HEK293 (cell line): ENCODE data around the gene FSTL5.

Source experiments
- CTCF ChIA-PET: fragments of 350-600 bp; formaldehyde crosslinking; extraction: SDS; loops from one replicate; lab custom pipeline; 2021; ENCODE audit warnings: antibody characterized with exemption; lab: Yijun Ruan, JAX
- POLR2A ChIA-PET: fragments of 300-600 bp; formaldehyde crosslinking; extraction: SDS; loops from one replicate; lab custom pipeline; 2020; ENCODE audit warnings: antibody characterized with exemption, inconsistent platforms; lab: Yijun Ruan, JAX
- H3K27ac ChIP-seq: fragments of 200-500 bp; sonication (Bioruptor generic); 2 replicates; pipeline ENCODE4 v1.5.1; 2014; ENCODE audit warnings: low read depth, low read length, control low read depth, inconsistent platforms; ENCODE audit errors: extremely low read depth
- H3K36me3 ChIP-seq, 2 experiments: fragments of 200-500 bp in 1 of 2; sonication (Bioruptor generic) in 1 of 2; 1 replicate in 1 of 2; 2 replicates in 1 of 2; pipeline ENCODE4 v1.5.1; 2014 to 2017; ENCODE audit warnings: inconsistent platforms in 2 of 2, low read length in 2 of 2; ENCODE audit not compliant: control insufficient read depth in 2 of 2, insufficient read depth in 1 of 2
- H3K4me1 ChIP-seq: fragments of 200-500 bp; sonication (Bioruptor generic); 2 replicates; pipeline ENCODE4 v1.5.1; 2014; ENCODE audit warnings: mild to moderate bottlenecking, low read length, inconsistent platforms; ENCODE audit not compliant: control insufficient read depth, insufficient read depth
- H3K4me3 ChIP-seq: 2 replicates; pipeline ENCODE4 v1.5.1; 2011; ENCODE audit warnings: low read depth, mild to moderate bottlenecking, control low read depth, low read length, moderate library complexity
- H3K9me3 ChIP-seq: fragments of 200-500 bp; sonication (Bioruptor generic); 2 replicates; pipeline ENCODE4 v1.5.1; 2014; ENCODE audit warnings: low read depth, low read length, inconsistent platforms; ENCODE audit not compliant: control insufficient read depth, insufficient read depth
- GLI2 ChIP-seq: fragments of 450-650 bp; formaldehyde crosslinking; IDR thresholded peaks from 2 replicates; pipeline ENCODE4; 2017; ENCODE audit warnings: missing biosample characterization, missing genetic modification characterization, low read depth, borderline replicate concordance
- HOXC10 ChIP-seq: sonication (generic); formaldehyde crosslinking; IDR thresholded peaks from 2 replicates; pipeline ENCODE4 v1.8.1; 2023; ENCODE audit warnings: mild to moderate bottlenecking, missing genetic modification reagents
- KLF16 ChIP-seq: fragments of 450-650 bp; formaldehyde crosslinking; IDR thresholded peaks from 2 replicates; pipeline ENCODE4 v1.5.1; 2017; ENCODE audit warnings: missing biosample characterization, missing genetic modification characterization
- MYNN ChIP-seq: fragments of 450-650 bp; formaldehyde crosslinking; IDR thresholded peaks from 2 replicates; pipeline ENCODE4 v1.5.1; 2016; ENCODE audit warnings: missing biosample characterization, missing genetic modification characterization, borderline replicate concordance
- OSR2 ChIP-seq: fragments of 450-650 bp; formaldehyde crosslinking; IDR thresholded peaks from 2 replicates; pipeline ENCODE4 v1.5.1; 2016; ENCODE audit warnings: missing biosample characterization, missing genetic modification characterization
- PRDM1 ChIP-seq: fragments of 450-650 bp; formaldehyde crosslinking; IDR thresholded peaks from 2 replicates; pipeline ENCODE4; 2016; ENCODE audit warnings: missing biosample characterization, missing genetic modification characterization
- ZBTB21 ChIP-seq: fragments of 450-650 bp; formaldehyde crosslinking; IDR thresholded peaks from 2 replicates; pipeline ENCODE4 v1.5.1; 2017; ENCODE audit warnings: missing biosample characterization, missing genetic modification characterization
- ZNF133 ChIP-seq: fragments of 450-650 bp; formaldehyde crosslinking; IDR thresholded peaks from 2 replicates; pipeline ENCODE4 v1.5.1; 2016; ENCODE audit warnings: missing biosample characterization, missing genetic modification characterization
- ZNF211 ChIP-seq: fragments of 450-650 bp; formaldehyde crosslinking; IDR thresholded peaks from 2 replicates; pipeline ENCODE4 v1.5.1; 2016; ENCODE audit warnings: low read depth, missing biosample characterization, missing genetic modification characterization
- ZNF248 ChIP-seq: fragments of 450-650 bp; formaldehyde crosslinking; IDR thresholded peaks from 2 replicates; pipeline ENCODE4 v1.5.1; 2017; ENCODE audit warnings: missing biosample characterization, missing genetic modification characterization
- ZNF302 ChIP-seq: fragments of 450-650 bp; formaldehyde crosslinking; IDR thresholded peaks from 2 replicates; pipeline ENCODE4 v1.5.1; 2016; ENCODE audit warnings: missing biosample characterization, missing genetic modification characterization, low read depth
- ZNF350 ChIP-seq: fragments of 450-650 bp; formaldehyde crosslinking; IDR thresholded peaks from 2 replicates; pipeline ENCODE4 v1.5.0; 2017; ENCODE audit warnings: missing biosample characterization, mild to moderate bottlenecking, missing genetic modification characterization
- ZNF521 ChIP-seq: fragments of 450-650 bp; formaldehyde crosslinking; IDR thresholded peaks from 2 replicates; pipeline ENCODE4 v1.5.1; 2017; ENCODE audit warnings: missing biosample characterization, mild to moderate bottlenecking, missing genetic modification characterization
- ZNF544 ChIP-seq: fragments of 450-650 bp; formaldehyde crosslinking; IDR thresholded peaks from 2 replicates; pipeline ENCODE4 v1.5.0; 2017; ENCODE audit warnings: missing biosample characterization, missing genetic modification characterization
- ZNF555 ChIP-seq: fragments of 450-650 bp; formaldehyde crosslinking; conservative IDR thresholded peaks from 2 replicates; pipeline ENCODE4 v1.5.1; 2017; ENCODE audit warnings: missing biosample characterization, mild to moderate bottlenecking, missing genetic modification characterization, inconsistent platforms
- ZNF558 ChIP-seq: fragments of 450-650 bp; formaldehyde crosslinking; IDR thresholded peaks from 2 replicates; pipeline ENCODE4 v1.5.1; 2016; ENCODE audit warnings: missing biosample characterization, missing genetic modification characterization
- ZNF664 ChIP-seq: fragments of 450-650 bp; formaldehyde crosslinking; IDR thresholded peaks from 2 replicates; pipeline ENCODE4 v1.5.1; 2016; ENCODE audit warnings: missing biosample characterization, missing genetic modification characterization
- ZNF701 ChIP-seq: fragments of 450-650 bp; formaldehyde crosslinking; IDR thresholded peaks from 2 replicates; pipeline ENCODE4 v1.5.1; 2016; ENCODE audit warnings: missing biosample characterization, missing genetic modification characterization
- ZNF768 ChIP-seq: fragments of 450-650 bp; formaldehyde crosslinking; IDR thresholded peaks from 2 replicates; pipeline ENCODE4 v1.5.1; 2018; ENCODE audit warnings: missing biosample characterization, mild to moderate bottlenecking, missing genetic modification characterization
- ZNF785 ChIP-seq: fragments of 450-650 bp; formaldehyde crosslinking; IDR thresholded peaks from 2 replicates; pipeline ENCODE4 v1.5.1; 2016; ENCODE audit warnings: missing biosample characterization, missing genetic modification characterization
- TF ChIP-seq, protein P1 (sequence below): fragments of 450-650 bp; formaldehyde crosslinking; IDR thresholded peaks from 2 replicates; pipeline ENCODE4 v1.5.1; 2017; ENCODE audit warnings: missing biosample characterization, missing genetic modification characterization
- TF ChIP-seq, protein P2 (sequence below): fragments of 450-650 bp; formaldehyde crosslinking; IDR thresholded peaks from 2 replicates; pipeline ENCODE4 v1.5.1; 2016; ENCODE audit warnings: missing biosample characterization, missing genetic modification characterization
- TF ChIP-seq, protein P3 (sequence below): fragments of 450-650 bp; formaldehyde crosslinking; optimal IDR thresholded peaks from 2 replicates; pipeline ENCODE3; 2016; ENCODE audit warnings: missing biosample characterization, mild to moderate bottlenecking, missing genetic modification characterization

Gene FSTL5

DNA sequence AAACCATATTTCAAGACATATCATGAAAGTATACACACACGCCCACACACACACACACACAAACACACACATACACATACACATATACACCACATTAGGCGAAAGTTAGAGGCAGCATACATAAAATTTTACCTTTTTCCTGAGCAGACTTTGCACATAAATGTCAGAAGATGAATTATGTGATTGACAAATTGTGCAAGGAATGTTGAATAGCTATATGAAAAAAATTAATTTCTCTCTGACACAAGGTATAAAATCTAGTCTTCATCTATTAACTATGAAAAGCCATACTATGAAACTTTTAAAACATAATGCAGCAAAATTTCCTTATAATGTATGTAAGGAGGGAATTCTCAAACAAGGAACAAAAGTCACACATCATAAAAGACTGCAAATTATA is 24.4 kb downstream of the FSTL5 start:
- H3K9me3 ChIP-seq, result no peaks in the 10 kb centered on the region
- no peaks in the 10 kb centered on the region for H3K36me3 ChIP-seq
- POLR2A ChIA-PET, result no interaction called here
- CTCF ChIA-PET, result no interaction called here
- no peak overlapping the region for H3K4me3 ChIP-seq
- H3K27ac ChIP-seq, result no peak overlapping the region
- TF ChIP-seq ZNF211 (tag by site-specific recombination) (no peak), KLF16 (tag by site-specific recombination) (no peak), PRDM1 (tag by site-specific recombination) (no peak), ZNF768 (no peak), HOXC10 (CRISPR knock-in tag) (no peak), ZNF664 (no peak), ZNF133 (tag by site-specific recombination) (no peak)
- TF ChIP-seq, protein P1, sequence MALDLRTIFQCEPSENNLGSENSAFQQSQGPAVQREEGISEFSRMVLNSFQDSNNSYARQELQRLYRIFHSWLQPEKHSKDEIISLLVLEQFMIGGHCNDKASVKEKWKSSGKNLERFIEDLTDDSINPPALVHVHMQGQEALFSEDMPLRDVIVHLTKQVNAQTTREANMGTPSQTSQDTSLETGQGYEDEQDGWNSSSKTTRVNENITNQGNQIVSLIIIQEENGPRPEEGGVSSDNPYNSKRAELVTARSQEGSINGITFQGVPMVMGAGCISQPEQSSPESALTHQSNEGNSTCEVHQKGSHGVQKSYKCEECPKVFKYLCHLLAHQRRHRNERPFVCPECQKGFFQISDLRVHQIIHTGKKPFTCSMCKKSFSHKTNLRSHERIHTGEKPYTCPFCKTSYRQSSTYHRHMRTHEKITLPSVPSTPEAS (tag by site-specific recombination), result no peak
- TF ChIP-seq, protein P2, sequence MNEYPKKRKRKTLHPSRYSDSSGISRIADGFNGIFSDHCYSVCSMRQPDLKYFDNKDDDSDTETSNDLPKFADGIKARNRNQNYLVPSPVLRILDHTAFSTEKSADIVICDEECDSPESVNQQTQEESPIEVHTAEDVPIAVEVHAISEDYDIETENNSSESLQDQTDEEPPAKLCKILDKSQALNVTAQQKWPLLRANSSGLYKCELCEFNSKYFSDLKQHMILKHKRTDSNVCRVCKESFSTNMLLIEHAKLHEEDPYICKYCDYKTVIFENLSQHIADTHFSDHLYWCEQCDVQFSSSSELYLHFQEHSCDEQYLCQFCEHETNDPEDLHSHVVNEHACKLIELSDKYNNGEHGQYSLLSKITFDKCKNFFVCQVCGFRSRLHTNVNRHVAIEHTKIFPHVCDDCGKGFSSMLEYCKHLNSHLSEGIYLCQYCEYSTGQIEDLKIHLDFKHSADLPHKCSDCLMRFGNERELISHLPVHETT (tag by site-specific recombination), result no peak
- TF ChIP-seq, protein P3, sequence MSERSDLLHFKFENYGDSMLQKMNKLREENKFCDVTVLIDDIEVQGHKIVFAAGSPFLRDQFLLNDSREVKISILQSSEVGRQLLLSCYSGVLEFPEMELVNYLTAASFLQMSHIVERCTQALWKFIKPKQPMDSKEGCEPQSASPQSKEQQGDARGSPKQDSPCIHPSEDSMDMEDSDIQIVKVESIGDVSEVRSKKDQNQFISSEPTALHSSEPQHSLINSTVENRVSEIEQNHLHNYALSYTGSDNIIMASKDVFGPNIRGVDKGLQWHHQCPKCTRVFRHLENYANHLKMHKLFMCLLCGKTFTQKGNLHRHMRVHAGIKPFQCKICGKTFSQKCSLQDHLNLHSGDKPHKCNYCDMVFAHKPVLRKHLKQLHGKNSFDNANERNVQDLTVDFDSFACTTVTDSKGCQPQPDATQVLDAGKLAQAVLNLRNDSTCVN, result no peak
- no peaks in the 10 kb centered on the region for H3K4me1 ChIP-seq

GRCh38 chr4:162131256-162131655 is 32.5 kb downstream of the FSTL5 start:
- Histone ChIP-seq H3K9me3 (no peaks in the 10 kb centered on the region), H3K27ac (no peak overlapping the region), H3K36me3 (no peaks in the 10 kb centered on the region), H3K4me1 (no peaks in the 10 kb centered on the region)
- ChIA-PET POLR2A (no interaction called here), CTCF (no interaction called here)
- TF ChIP-seq ZBTB21 (tag by site-specific recombination), result no peak
- TF ChIP-seq ZNF558 (tag by site-specific recombination), result no peak
- TF ChIP-seq ZNF350, result no peak
- no peak for TF ChIP-seq ZNF701 (tag by site-specific recombination)
- no peak for TF ChIP-seq MYNN (tag by site-specific recombination)
- no peak for TF ChIP-seq ZNF521 (tag by site-specific recombination)
- TF ChIP-seq ZNF544 (tag by site-specific recombination), result no peak
- TF ChIP-seq ZNF248 (tag by site-specific recombination), result no peak
- TF ChIP-seq ZNF555 (tag by site-specific recombination), result no peak
- TF ChIP-seq ZNF785 (tag by site-specific recombination), result no peak
- TF ChIP-seq GLI2 (tag by site-specific recombination), result no peak
- no peak for TF ChIP-seq ZNF302 (tag by site-specific recombination)
- TF ChIP-seq OSR2, result no peak
- TF ChIP-seq, all 188 proteins: peak for 0
- no peak overlapping the region for H3K4me3 ChIP-seq
